C4-2B (cell line): ENCODE measurements around the gene KCNJ12.
"Not testable (repeated sequence)": the region's sequence is repeated elsewhere in the genome, so short reads cannot be mapped to it uniquely, and the experiment has no call there.

Experiments
- H3K27ac ChIP-seq: fragments of 450-650 bp; 2 replicates; pipeline ENCODE4 v1.5.1; 2017
- ZFX ChIP-seq: fragments of 450-650 bp; IDR thresholded peaks from 2 replicates; pipeline ENCODE4 v1.6.1; 2017
- TF ChIP-seq, protein P1 (sequence below): fragments of 450-650 bp; conservative IDR thresholded peaks from 2 replicates; pipeline ENCODE4 v1.5.1; 2017; ENCODE audit warnings: mild to moderate bottlenecking

The KCNJ12 gene

DNA sequence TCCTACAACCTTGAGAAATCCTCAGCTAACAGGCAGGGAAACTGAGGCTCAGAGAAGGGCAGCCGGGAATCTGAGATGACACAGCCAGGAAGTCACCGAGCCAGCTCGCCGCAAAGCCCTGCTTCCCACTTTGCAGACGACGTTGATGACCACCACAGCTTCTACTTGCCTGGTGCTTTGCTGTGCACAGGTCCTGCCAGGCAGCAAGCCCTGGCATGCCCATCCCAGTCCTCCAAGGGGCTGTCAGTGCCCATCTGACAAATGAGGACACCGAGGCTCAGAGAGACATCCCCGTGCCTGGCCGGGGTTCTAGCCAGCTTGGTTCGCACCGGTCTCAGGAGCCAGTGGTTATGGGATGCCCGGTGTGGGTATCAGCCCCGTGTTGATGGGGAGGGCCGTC, 20.1 kb downstream of the KCNJ12 start:
- TF ChIP-seq, protein P1, sequence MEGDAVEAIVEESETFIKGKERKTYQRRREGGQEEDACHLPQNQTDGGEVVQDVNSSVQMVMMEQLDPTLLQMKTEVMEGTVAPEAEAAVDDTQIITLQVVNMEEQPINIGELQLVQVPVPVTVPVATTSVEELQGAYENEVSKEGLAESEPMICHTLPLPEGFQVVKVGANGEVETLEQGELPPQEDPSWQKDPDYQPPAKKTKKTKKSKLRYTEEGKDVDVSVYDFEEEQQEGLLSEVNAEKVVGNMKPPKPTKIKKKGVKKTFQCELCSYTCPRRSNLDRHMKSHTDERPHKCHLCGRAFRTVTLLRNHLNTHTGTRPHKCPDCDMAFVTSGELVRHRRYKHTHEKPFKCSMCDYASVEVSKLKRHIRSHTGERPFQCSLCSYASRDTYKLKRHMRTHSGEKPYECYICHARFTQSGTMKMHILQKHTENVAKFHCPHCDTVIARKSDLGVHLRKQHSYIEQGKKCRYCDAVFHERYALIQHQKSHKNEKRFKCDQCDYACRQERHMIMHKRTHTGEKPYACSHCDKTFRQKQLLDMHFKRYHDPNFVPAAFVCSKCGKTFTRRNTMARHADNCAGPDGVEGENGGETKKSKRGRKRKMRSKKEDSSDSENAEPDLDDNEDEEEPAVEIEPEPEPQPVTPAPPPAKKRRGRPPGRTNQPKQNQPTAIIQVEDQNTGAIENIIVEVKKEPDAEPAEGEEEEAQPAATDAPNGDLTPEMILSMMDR: no peak
- TF ChIP-seq ZFX: no peak
- H3K27ac ChIP-seq: no peak overlapping the region

GRCh38 chr17:21397341-21398190, 21.4 kb downstream of the KCNJ12 start:
- H3K27ac ChIP-seq: no peak overlapping the region
- no peak for TF ChIP-seq ZFX
- TF ChIP-seq, protein P1: no peak

GRCh38 chr17:21399474-21400186, 23.5 kb downstream of the KCNJ12 start:
- H3K27ac ChIP-seq: no peak overlapping the region
- TF ChIP-seq ZFX: no peak
- TF ChIP-seq, protein P1: no peak

- not testable (repeated sequence) for H3K27ac ChIP-seq
These were observed 24.0 kb downstream of the KCNJ12 start for GRCh38 chr17:21400187-21400569.

DNA sequence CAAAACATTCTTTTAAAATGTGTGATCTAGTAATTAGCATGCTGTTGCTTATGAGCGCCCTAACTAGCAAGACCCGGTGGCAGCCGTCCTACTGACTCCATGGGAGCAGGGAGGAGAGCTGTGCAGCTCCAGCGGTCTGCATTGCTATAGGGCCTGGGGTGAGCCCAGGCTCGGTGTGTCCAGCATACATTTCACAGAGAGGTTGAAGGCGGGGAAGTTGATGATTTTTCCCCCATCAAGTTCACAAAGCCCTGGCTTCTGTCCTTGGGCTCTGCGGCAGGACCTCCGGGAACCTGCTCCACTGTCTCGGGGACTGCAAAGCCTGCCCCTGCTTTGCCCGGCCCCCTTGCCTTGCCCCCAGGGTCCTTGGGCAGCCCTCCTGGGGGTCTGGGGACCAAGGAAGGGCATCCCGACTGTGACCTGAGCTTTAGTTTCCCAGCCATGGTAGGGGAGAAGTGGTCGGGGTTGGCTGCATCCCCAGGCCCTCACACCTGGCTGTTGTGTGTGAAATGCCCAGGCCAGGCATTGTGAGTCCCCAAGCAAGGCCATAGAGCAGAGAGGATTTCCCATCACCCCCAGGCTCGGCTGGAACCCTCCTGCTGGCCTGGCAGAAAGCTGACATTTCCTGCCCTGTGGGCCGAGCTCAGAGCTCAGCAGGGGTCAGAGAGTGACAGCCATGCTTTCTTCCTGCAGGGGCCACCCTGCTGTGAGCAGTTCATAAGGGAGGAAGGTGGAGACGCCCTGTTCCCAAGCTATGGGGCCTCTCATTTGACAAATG, 24.8 kb downstream of the KCNJ12 start:
- no peak overlapping the region for H3K27ac ChIP-seq
- TF ChIP-seq ZFX: no peak
- TF ChIP-seq, protein P1: no peak

DNA sequence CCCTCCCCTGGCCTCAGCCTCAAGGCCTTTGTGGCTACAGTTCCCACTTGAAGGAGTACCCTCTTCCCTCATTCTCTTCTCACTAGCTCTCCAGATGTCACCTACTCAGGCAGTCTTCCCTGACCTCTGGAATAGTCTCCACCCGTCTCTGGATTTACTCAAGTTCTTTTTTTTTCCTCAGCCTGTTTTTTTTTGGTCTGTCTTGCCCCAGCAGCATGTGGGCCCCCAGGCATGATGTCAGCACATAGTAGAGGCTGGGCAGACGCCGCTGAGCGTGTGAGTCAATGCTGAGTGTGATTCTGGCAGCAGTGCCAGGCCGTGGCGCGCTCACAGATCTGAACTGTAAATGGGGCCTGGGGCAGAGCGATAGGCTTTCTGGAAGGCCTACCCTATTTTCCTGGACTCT, 26.0 kb downstream of the KCNJ12 start:
- H3K27ac ChIP-seq: not testable (repeated sequence)

DNA sequence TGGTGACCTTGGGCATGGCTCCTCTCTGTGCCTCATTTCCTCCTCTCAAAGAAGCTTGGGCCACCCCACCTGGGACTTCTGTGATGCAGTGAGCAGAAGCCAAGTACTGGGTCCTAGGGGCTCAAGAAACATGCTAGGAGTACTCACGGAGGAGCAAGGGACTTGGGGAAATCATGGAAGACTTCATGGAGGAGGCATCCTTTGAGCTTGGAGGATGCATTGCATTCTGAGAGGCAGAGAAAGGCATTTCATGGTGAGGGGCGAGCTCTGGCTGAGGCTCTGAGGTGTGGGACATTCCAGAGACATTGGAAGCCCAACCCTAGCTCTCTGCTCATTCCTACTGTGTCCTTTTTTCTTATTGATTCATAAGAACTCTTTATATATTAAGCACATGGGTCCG, 26.8 kb downstream of the KCNJ12 start:
- not testable (repeated sequence) for H3K27ac ChIP-seq

- not testable (repeated sequence) for H3K27ac ChIP-seq
These were observed 27.9 kb downstream of the KCNJ12 start for GRCh38 chr17:21404106-21404505.

DNA sequence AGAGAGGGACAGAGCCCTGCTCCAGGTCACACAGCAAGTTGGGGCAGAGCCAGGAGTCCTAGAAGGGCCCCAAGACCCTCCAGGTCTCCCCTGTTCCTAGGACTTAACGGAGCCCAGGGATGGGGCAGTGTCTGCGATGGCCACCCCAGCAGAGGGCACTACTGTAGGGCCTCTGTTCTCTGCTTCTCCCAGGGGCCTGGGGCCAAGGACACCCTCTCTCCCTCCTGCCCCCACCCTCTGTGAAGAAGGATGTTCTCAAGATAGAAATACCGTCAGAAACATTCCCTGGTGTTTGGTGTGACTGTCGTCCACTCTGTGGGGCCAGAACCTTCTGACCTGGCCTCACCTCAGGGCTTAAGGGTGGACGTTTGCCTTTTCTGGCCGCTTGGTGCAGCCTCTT, 28.4 kb downstream of the KCNJ12 start:
- not testable (repeated sequence) for H3K27ac ChIP-seq

DNA sequence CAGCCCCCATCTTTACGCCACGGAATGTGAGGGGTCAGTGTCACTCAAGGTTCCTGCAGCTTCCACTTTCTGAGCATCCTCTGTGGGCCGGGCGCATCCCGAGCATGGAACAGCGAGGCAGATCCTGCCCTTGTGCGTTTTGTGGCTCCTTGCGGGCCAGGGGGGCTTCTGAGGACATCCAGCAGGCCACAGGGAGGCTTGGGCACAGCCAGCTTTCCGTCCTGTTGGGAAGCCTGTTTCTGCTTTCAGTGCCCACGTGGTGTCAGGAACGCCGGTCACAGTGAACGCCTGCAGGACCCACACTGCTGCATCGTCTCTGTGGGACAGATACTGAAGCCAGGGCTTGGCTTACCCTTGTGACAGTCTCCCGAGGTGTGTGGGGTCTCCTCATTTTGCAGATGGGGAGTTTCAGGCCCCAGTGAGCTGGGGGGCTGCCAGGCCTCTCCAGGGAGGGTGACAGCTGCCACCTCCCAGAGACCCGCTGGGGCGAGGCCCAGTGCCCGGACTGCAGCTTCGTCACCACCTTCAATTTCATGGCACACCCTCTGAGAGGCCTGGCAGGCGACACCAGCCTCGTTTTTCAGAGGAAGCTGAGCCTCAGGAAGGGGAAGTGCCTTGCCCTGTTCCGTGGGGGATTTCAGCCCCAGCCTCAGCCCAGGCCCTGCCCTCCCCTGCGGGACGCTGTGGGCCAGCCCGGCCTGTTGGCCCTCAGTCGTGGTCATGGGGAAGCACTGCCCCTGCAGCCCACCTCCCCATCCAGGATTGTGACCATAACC, 29.0 kb downstream of the KCNJ12 start:
- not testable (repeated sequence) for H3K27ac ChIP-seq

- H3K27ac ChIP-seq: not testable (repeated sequence)
These were observed 29.8 kb downstream of the KCNJ12 start for GRCh38 chr17:21405904-21406400.

DNA sequence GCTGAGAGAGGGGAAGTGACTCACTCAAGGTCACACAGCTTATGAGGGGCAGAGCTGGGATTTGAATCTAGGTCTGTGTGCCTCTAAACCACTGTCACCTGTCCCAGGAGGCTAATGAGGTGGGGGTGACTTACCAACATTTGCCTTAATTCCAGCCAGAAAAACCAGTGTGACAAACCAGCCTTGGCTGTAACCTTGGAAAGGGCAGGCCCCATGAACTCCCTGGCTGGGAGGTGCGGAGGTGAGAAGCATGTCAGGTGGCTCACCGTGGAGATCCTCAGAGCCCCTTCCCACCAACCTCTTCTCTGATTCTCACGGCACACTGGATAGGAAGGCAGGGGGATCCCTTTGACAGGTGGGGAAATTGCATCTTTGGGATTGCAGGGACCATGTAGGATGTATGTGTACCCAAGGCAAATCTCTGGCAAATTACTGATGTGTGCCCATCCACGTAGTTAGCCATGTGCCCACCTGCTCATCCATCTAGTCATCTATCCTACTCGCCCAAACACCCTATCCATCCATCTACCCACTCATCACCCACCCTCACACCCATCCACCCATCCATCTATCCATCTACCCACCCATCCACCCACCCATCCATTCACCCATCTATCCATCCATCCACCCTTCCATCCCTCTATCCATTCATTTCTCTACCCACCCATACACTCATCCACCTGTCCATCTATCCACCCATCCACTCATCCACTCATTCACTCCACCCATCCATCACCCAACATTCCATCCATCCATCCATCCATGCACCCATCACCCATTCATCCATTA, 30.7 kb downstream of the KCNJ12 start:
- H3K27ac ChIP-seq: not testable (repeated sequence)

DNA sequence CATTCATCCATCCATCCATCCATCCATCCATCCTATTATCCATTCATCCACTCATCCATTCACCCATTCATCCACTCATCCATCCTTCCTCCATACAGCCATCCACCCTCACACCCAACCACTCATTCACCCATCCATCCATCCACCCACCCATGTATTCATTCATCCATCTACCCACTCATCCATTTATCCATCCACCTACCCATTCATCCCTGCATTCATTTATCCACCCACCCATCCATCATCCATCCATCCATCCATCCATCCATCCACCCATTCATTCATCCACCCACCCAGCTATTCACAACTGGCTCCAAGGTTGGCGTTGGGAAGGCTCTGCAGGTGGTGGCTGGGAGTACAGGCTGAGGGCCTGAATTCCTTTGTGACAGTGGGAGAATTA, 31.6 kb downstream of the KCNJ12 start:
- not testable (repeated sequence) for H3K27ac ChIP-seq

DNA sequence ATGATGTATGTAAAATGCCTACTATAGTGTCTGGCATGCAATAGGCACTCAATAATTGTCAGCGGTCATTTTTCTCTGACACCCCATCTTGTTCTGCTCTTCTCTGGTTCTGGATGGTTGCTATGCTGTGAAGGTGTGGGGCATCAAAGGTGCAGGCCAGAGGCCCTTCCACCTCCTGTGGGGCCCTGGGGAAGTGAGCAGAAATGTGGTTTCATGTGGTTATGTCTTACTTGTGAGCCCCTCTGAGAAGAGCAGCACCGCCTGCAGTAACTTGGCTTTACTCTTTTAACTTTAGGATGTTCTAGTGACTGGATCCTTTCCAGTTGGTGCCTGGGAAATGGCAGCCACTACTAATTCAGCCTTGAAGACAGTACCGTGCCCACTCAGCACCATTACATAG, 32.1 kb downstream of the KCNJ12 start:
- not testable (repeated sequence) for H3K27ac ChIP-seq
